HEK293 (cell line): ENCODE results near the gene SIGLEC1.
A peak's percentile ranks its signal among the peaks of the same experiment; 100 is the strongest.

Experiments
- CTCF ChIA-PET: fragments of 350-600 bp; formaldehyde crosslinking; extraction: SDS; loops from one replicate; lab custom pipeline; 2021; ENCODE audit warnings: antibody characterized with exemption; lab: Yijun Ruan, JAX
- POLR2A ChIA-PET: fragments of 300-600 bp; formaldehyde crosslinking; extraction: SDS; loops from one replicate; lab custom pipeline; 2020; ENCODE audit warnings: antibody characterized with exemption, inconsistent platforms; lab: Yijun Ruan, JAX
- H3K27ac ChIP-seq: fragments of 200-500 bp; sonication (Bioruptor generic); 2 replicates; pipeline ENCODE4 v1.5.1; 2014; ENCODE audit warnings: low read depth, low read length, control low read depth, inconsistent platforms; ENCODE audit errors: extremely low read depth
- H3K36me3 ChIP-seq, 2 experiments: fragments of 200-500 bp in 1 of 2; sonication (Bioruptor generic) in 1 of 2; 1 replicate in 1 of 2; 2 replicates in 1 of 2; pipeline ENCODE4 v1.5.1; 2014 to 2017; ENCODE audit warnings: inconsistent platforms in 2 of 2, low read length in 2 of 2; ENCODE audit not compliant: control insufficient read depth in 2 of 2, insufficient read depth in 1 of 2
- H3K4me1 ChIP-seq: fragments of 200-500 bp; sonication (Bioruptor generic); 2 replicates; pipeline ENCODE4 v1.5.1; 2014; ENCODE audit warnings: mild to moderate bottlenecking, low read length, inconsistent platforms; ENCODE audit not compliant: control insufficient read depth, insufficient read depth
- H3K4me3 ChIP-seq: 2 replicates; pipeline ENCODE4 v1.5.1; 2011; ENCODE audit warnings: low read depth, mild to moderate bottlenecking, control low read depth, low read length, moderate library complexity
- H3K9me3 ChIP-seq: fragments of 200-500 bp; sonication (Bioruptor generic); 2 replicates; pipeline ENCODE4 v1.5.1; 2014; ENCODE audit warnings: low read depth, low read length, inconsistent platforms; ENCODE audit not compliant: control insufficient read depth, insufficient read depth
- ATF2 ChIP-seq: fragments of 450-650 bp; formaldehyde crosslinking; IDR thresholded peaks from 2 replicates; pipeline ENCODE4 v1.5.1; 2016; ENCODE audit warnings: missing biosample characterization, missing genetic modification characterization, low read depth
- CTCF ChIP-seq: fragments of 450-650 bp; formaldehyde crosslinking; IDR thresholded peaks from 2 replicates; pipeline ENCODE4 v1.5.1; 2016; ENCODE audit warnings: missing biosample characterization, missing genetic modification characterization
- GLIS1 ChIP-seq: fragments of 450-650 bp; formaldehyde crosslinking; IDR thresholded peaks from 2 replicates; pipeline ENCODE4 v1.5.1; 2016; ENCODE audit warnings: missing biosample characterization, missing genetic modification characterization
- KLF1 ChIP-seq: fragments of 450-650 bp; formaldehyde crosslinking; IDR thresholded peaks from 2 replicates; pipeline ENCODE4 v1.5.1; 2016; ENCODE audit warnings: missing biosample characterization, missing genetic modification characterization
- KLF8 ChIP-seq: fragments of 450-650 bp; formaldehyde crosslinking; IDR thresholded peaks from 2 replicates; pipeline ENCODE4 v1.5.1; 2016; ENCODE audit warnings: missing biosample characterization, missing genetic modification characterization
- MEIS1 ChIP-seq: sonication (generic); formaldehyde crosslinking; IDR thresholded peaks from 2 replicates; pipeline ENCODE4 v1.8.1; 2022; ENCODE audit warnings: missing genetic modification reagents, mild to moderate bottlenecking, borderline replicate concordance
- PRDM10 ChIP-seq: fragments of 450-650 bp; formaldehyde crosslinking; IDR thresholded peaks from 2 replicates; pipeline ENCODE4 v1.5.1; 2016; ENCODE audit warnings: missing biosample characterization, missing genetic modification characterization
- REPIN1 ChIP-seq: fragments of 450-650 bp; formaldehyde crosslinking; IDR thresholded peaks from 2 replicates; pipeline ENCODE4 v1.5.1; 2017; ENCODE audit warnings: missing biosample characterization, missing genetic modification characterization, low read depth
- SP3 ChIP-seq: fragments of 450-650 bp; formaldehyde crosslinking; IDR thresholded peaks from 2 replicates; pipeline ENCODE4 v1.5.1; 2016; ENCODE audit warnings: missing biosample characterization, missing genetic modification characterization
- SP7 ChIP-seq: fragments of 450-650 bp; formaldehyde crosslinking; IDR thresholded peaks from 2 replicates; pipeline ENCODE4 v1.5.1; 2016; ENCODE audit warnings: missing biosample characterization, missing genetic modification characterization
- ZBTB17 ChIP-seq: fragments of 450-650 bp; formaldehyde crosslinking; IDR thresholded peaks from 2 replicates; pipeline ENCODE4 v1.5.1; 2016; ENCODE audit warnings: missing biosample characterization, missing genetic modification characterization
- ZBTB20 ChIP-seq: fragments of 450-650 bp; formaldehyde crosslinking; IDR thresholded peaks from 2 replicates; pipeline ENCODE4 v1.5.1; 2016; ENCODE audit warnings: missing biosample characterization, missing genetic modification characterization
- ZBTB48 ChIP-seq: fragments of 450-650 bp; formaldehyde crosslinking; IDR thresholded peaks from 2 replicates; pipeline ENCODE4 v1.5.1; 2016; ENCODE audit warnings: missing biosample characterization, missing genetic modification characterization
- ZFHX2 ChIP-seq: fragments of 450-650 bp; formaldehyde crosslinking; conservative IDR thresholded peaks from 2 replicates; pipeline ENCODE4 v1.5.1; 2016; ENCODE audit warnings: missing biosample characterization, missing genetic modification characterization
- ZNF335 ChIP-seq: fragments of 450-650 bp; formaldehyde crosslinking; conservative IDR thresholded peaks from 2 replicates; pipeline ENCODE4 v1.5.1; 2016; ENCODE audit warnings: missing biosample characterization, missing genetic modification characterization
- ZNF366 ChIP-seq: fragments of 450-650 bp; formaldehyde crosslinking; conservative IDR thresholded peaks from 2 replicates; pipeline ENCODE4 v1.5.1; 2016; ENCODE audit warnings: missing biosample characterization, missing genetic modification characterization
- ZNF518A ChIP-seq: fragments of 450-650 bp; formaldehyde crosslinking; conservative IDR thresholded peaks from 2 replicates; pipeline ENCODE4 v1.5.1; 2016; ENCODE audit warnings: low read depth, missing biosample characterization, missing genetic modification characterization
- ZNF792 ChIP-seq: fragments of 450-650 bp; formaldehyde crosslinking; IDR thresholded peaks from 2 replicates; pipeline ENCODE4 v1.5.1; 2016; ENCODE audit warnings: missing biosample characterization, missing genetic modification characterization
- TF ChIP-seq, protein P1 (sequence below): fragments of 450-650 bp; formaldehyde crosslinking; IDR thresholded peaks from 2 replicates; pipeline ENCODE4 v1.5.1; 2017; ENCODE audit warnings: missing biosample characterization, missing genetic modification characterization
- TF ChIP-seq, protein P2 (sequence below): fragments of 450-650 bp; formaldehyde crosslinking; IDR thresholded peaks from 2 replicates; pipeline ENCODE4 v1.5.1; 2017; ENCODE audit warnings: missing biosample characterization, missing genetic modification characterization

The SIGLEC1 gene

GRCh38 chr20:3727401-3728021 is 15.1 kb upstream of the SIGLEC1 start:
- ChIA-PET POLR2A (interaction anchor here (0.5 to 1.0 kb wide), 3 partner anchors 40 to 105 kb away, joined by 4 read pairs; partner anchors contain the start of gene ADISSP), CTCF (interaction anchor here (0.5 to 2.5 kb wide), 9 partner anchors 10 to 82 kb away, joined by 3 to 14 read pairs (median 6); no protein-coding TSS in a partner anchor)
- peak overlapping the region; percentile 6; the same call in 1 of the 2 replicates for H3K4me3 ChIP-seq
- H3K36me3 ChIP-seq: no peaks in the 10 kb centered on the region
- peaks cover 10% of the 10 kb centered on the region for H3K4me1 ChIP-seq
- H3K27ac ChIP-seq: no peak overlapping the region
- H3K9me3 ChIP-seq: no peaks in the 10 kb centered on the region
- TF ChIP-seq KLF8 (tag by site-specific recombination) (peak; percentile 41; the same call in 1 of the 2 replicates), KLF1 (peak; percentile 19; the same call in 1 of the 2 replicates), ZNF335 (tag by site-specific recombination) (peak; percentile 43; the same call in 1 of the 2 replicates), SP3 (peak; percentile 51), ZBTB20 (peak; percentile 85), ATF2 (tag by site-specific recombination) (no peak), ZNF792 (tag by site-specific recombination) (no peak), ZNF518A (tag by site-specific recombination) (0 out of 2 replicates have a peak, but pooled peaks have one; percentile 23), ZBTB17 (peak; percentile 98), GLIS1 (tag by site-specific recombination) (peak; percentile 82), REPIN1 (no peak), ZFHX2 (peak; percentile 4; the same call in 1 of the 2 replicates), ZNF366 (tag by site-specific recombination) (peak; percentile 44; the same call in 1 of the 2 replicates), CTCF (no peak), ZBTB48 (tag by site-specific recombination) (peak; percentile 14; the same call in 1 of the 2 replicates), SP7 (tag by site-specific recombination) (peak; percentile 48), PRDM10 (peak; percentile 77), MEIS1 (no peak)
- TF ChIP-seq, protein P1, sequence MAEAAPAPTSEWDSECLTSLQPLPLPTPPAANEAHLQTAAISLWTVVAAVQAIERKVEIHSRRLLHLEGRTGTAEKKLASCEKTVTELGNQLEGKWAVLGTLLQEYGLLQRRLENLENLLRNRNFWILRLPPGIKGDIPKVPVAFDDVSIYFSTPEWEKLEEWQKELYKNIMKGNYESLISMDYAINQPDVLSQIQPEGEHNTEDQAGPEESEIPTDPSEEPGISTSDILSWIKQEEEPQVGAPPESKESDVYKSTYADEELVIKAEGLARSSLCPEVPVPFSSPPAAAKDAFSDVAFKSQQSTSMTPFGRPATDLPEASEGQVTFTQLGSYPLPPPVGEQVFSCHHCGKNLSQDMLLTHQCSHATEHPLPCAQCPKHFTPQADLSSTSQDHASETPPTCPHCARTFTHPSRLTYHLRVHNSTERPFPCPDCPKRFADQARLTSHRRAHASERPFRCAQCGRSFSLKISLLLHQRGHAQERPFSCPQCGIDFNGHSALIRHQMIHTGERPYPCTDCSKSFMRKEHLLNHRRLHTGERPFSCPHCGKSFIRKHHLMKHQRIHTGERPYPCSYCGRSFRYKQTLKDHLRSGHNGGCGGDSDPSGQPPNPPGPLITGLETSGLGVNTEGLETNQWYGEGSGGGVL (tag by site-specific recombination): peak; percentile 64
- TF ChIP-seq, protein P2, sequence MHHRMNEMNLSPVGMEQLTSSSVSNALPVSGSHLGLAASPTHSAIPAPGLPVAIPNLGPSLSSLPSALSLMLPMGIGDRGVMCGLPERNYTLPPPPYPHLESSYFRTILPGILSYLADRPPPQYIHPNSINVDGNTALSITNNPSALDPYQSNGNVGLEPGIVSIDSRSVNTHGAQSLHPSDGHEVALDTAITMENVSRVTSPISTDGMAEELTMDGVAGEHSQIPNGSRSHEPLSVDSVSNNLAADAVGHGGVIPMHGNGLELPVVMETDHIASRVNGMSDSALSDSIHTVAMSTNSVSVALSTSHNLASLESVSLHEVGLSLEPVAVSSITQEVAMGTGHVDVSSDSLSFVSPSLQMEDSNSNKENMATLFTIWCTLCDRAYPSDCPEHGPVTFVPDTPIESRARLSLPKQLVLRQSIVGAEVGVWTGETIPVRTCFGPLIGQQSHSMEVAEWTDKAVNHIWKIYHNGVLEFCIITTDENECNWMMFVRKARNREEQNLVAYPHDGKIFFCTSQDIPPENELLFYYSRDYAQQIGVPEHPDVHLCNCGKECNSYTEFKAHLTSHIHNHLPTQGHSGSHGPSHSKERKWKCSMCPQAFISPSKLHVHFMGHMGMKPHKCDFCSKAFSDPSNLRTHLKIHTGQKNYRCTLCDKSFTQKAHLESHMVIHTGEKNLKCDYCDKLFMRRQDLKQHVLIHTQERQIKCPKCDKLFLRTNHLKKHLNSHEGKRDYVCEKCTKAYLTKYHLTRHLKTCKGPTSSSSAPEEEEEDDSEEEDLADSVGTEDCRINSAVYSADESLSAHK (tag by site-specific recombination): peak; percentile 56; the same call in 1 of the 2 replicates
